H7 (cell line): Measurements from ENCODE around the gene MYCN. TPM values are rescaled to one million over a fixed set of nuclear protein-coding genes. Genes with fewer than 3 reads are reported as not detected.
"Not testable (repeated sequence)": the region's sequence is repeated elsewhere in the genome, so short reads cannot be mapped to it uniquely, and the experiment has no call there.

Experiments used
- DNase-seq: peaks from one replicate; pipeline ENCODE4 v3.0.0; 2012
- H3K27me3 ChIP-seq: 2 replicates; pipeline ENCODE4 v1.6.0; 2011; ENCODE audit warnings: mild to moderate bottlenecking, low read length; ENCODE audit not compliant: control insufficient read depth, insufficient read depth
- H3K36me3 ChIP-seq: replicated peaks from 2 replicates; pipeline ENCODE4 v1.5.1; 2011; ENCODE audit warnings: low read length; ENCODE audit not compliant: control insufficient read depth, insufficient read depth
- H3K4me3 ChIP-seq: 2 replicates; pipeline ENCODE4 v1.5.1; 2011; ENCODE audit warnings: low read depth, mild to moderate bottlenecking, control low read depth, low read length, moderate library complexity; ENCODE audit not compliant: insufficient read depth
- total RNA-seq: library from RNA; depleted of rRNA; stranded (reverse); fragments of >200 nt; shearing (Covaris generic); gene quantifications from 2 replicates; pipeline ENCODE4 v1.2.3, GENCODE V29; 2014

MYCN gene
- total RNA-seq, 1 experiment from 2014 or later = 48.4 TPM

DNA sequence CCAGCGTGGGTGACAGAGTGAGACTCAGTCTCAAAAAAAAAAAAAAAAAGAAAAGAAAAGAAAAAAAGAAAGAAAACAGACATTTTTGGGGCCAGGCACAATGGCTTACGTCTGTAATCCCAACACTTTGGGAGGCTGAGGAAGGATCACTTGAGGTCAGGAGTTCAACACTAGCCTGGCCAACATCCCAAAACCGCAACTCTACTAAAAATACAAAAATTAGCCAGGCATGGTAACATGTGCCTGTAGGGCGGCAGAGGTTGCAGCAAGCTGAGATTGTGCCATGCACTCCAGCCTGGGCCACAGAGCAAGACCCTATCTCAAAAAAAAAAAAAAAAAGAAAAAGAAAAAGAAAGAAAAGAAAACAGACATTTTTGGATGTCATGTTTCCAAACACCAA lies 24.8 kb upstream of the MYCN start:
- not testable (repeated sequence) for DNase-seq, H3K36me3 ChIP-seq, H3K4me3 ChIP-seq, H3K27me3 ChIP-seq

DNA sequence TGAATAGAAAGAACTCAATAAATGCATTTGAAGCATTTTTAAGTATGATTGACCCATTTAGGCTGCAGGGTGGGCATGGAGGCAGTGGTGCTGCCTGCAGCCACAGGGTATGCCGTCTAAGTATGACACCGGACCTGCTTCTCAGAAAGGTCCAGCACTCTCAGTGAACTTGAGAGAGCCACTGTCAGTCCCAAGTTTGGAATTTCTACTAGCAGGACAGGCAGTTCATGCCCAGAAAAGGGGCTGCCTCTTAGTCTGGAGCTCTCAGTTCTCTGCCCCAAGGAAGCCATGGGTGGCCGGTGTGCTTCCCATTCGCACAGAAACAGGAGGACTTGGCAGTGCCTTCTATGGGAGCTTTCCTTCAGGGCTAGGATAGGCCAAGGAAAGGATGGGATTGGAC lies 24.0 kb upstream of the MYCN start:
- no peaks in the 10 kb centered on the region for H3K36me3 ChIP-seq
- no peak for DNase-seq
- H3K27me3 ChIP-seq = no peaks in the 10 kb centered on the region
- no peak overlapping the region for H3K4me3 ChIP-seq

DNA sequence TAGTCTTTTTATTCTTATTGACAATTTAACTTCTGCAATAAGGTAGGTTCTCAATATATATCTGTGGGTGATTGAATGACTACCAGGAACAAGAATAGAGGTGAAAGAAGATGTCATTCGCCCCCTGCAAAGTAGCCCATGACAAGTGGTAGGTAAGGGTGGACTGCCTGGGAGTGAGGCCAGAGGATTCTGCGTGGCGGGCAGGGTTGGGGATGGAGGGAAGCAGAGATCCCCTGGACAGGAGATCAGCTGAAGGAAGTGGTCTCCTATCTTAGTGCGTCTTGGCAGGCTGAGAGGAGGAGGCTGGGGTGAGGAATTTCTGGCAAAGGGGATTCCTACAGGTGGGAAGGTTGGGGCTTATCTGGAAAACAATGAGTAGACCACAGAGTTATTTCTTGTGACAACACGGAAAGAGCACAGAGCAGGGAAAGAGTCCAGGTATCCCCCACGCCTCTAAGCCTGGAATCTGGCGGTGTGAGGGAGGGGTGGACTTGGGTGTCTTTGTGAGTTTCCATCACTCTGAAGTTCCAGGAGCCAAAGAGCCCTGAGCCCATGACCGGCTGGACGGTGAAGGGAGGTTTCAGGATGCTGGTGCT lies 21.5 kb upstream of the MYCN start:
- no peaks in the 10 kb centered on the region for H3K27me3 ChIP-seq
- no peaks in the 10 kb centered on the region for H3K36me3 ChIP-seq
- DNase-seq = no peak
- no peak overlapping the region for H3K4me3 ChIP-seq

DNA sequence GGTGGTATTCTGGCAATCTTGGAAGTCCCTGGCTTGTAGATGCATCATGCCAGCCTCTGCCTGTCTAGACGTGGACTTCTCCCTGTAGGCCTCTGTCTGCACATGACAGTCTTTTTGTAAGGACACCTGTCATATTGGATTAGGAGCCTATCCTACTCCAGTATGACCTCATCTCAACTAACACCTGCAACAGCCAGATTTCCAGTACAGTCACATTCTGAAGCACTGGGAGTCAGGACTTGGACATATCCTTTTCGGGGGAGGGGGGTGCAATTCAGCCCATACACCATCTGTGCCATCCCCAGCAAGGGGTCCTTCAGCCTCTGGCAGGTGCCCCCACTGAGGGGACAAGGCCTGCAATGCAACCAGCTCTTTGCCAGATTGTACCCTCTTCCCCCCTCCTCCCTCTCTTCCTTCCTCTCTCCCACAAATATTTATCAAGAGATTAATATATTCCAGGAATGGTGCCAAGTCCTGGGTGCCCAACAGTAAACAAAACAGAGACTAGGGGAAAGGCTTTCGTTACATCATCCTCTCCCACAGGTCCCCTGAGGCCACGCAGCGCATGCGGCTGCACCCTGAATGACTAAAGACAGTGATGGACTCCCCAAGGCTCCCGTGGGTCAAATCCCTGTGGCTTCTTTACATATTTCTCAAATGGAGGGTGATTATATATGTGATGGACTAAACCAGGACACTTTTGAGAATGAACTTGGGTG lies 20.5 kb upstream of the MYCN start:
- Histone ChIP-seq H3K27me3 (no peaks in the 10 kb centered on the region), H3K36me3 (no peaks in the 10 kb centered on the region), H3K4me3 (no peak overlapping the region)
- DNase-seq = no peak

DNA sequence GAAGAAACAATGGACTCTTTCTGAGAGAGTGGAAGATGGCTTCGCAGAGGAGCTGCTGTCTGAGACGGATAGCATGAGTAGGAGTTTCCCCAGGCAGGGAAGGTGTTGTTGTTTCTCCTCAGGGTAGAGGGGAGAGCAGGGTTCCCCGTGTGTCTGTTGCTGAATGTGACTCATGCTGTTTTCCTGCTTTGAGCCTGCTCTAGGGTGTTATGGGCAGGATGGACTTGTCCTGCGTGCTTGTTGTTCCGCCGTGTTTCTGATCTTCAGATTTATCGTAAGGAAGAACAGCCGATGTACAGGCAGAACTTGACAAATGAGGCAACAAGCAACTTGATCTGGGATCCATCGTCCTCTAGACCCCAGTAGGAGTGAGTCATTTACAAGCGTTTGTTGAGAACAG lies 19.7 kb upstream of the MYCN start:
- no peak overlapping the region for H3K4me3 ChIP-seq
- no peaks in the 10 kb centered on the region for H3K27me3 ChIP-seq
- no peaks in the 10 kb centered on the region for H3K36me3 ChIP-seq
- DNase-seq = no peak

DNA sequence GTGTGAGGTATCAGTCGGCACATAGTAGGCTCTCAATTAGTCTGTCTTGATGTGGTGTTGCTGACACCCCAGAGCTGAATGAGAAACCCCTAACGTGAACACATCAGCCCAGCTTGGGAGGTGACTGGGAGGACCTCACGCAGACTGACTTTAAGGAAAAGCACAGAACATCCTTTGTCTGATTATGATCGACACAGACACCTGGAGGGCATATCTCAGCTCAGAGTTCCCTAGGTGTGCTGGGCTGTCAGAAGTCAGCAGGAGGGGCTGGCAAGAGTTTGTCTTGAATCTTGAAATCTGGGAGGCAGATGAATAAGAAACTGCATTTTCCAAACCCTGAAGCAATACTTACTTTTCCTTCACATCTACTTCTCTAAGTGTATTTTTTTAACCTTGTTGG lies 16.8 kb upstream of the MYCN start:
- no peak for DNase-seq
- Histone ChIP-seq H3K27me3 (no peaks in the 10 kb centered on the region), H3K36me3 (no peaks in the 10 kb centered on the region), H3K4me3 (no peak overlapping the region)

DNA sequence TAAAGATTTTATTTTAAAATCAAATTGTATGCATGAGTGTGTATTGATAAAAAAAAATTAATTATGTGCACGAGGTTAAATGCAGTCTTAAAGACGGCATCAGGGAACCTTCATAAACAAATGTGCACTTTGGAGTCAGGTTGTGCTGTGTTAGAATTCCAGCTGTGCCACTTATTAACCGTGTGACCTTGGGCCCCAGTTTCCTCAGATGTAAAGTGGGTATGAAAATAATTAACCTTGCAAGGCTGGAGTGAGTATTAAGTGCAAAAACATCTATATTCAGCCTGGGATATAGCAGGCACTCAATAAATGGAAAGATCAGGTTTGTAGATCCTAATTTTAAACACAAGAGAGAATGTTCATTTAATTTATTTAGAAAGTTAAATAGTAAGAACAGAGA lies 14.5 kb upstream of the MYCN start:
- Histone ChIP-seq H3K27me3 (no peaks in the 10 kb centered on the region), H3K4me3 (no peak overlapping the region), H3K36me3 (no peaks in the 10 kb centered on the region)
- DNase-seq = no peak

DNA sequence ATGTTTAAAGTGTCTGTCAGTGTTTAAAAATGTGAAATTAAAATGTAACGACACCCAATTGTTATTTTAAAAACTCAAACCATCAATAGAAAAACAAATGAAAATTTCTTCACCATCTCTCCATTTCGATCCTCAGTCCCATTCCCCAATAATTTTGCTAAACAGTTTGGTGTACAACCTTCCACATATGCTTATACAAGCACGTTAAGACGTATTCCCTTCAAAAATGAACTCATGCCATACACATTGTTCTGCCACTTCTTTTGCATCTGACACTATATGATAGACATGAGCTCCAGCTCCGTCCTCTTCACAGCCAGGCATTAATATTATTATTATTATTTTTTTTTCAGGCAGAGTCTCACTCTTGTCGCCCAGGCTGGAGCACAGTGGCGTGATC lies 14.1 kb upstream of the MYCN start:
- Histone ChIP-seq H3K36me3 (no peaks in the 10 kb centered on the region), H3K27me3 (no peaks in the 10 kb centered on the region), H3K4me3 (no peak overlapping the region)
- DNase-seq = no peak

DNA sequence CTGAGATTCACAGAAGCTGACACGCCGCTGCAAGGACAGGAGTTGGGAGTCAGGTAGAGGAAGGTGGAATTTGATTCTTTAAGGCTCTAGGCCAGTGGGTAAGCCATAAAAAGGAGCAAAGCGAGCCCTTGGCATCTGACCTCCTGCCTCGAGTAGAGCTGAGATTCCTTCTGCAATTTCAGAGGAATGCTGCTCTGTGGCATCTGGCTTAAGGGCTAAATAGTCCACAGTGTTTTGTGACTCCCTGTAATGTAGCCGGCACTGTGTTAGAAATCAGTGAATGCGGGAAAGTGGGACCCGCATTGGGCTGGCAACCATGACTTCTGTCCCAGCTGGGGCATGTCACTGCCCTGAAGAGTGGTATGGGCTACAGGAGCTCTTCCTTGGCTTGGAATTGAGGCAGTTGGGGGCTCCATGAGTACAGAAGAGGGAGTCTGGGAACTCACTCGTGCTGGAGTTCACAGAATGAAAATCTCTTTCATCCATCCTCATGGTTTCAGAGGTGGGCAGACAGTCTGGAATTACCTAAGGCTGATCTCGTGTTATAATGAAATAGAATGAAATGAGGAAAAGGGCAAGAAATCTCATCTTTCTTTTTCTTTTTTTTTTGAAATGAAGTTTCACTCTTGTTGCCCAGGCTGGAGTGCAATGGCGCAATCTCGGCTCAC lies 12.7 kb upstream of the MYCN start:
- no peak for DNase-seq
- Histone ChIP-seq H3K4me3 (no peak overlapping the region), H3K27me3 (no peaks in the 10 kb centered on the region), H3K36me3 (no peaks in the 10 kb centered on the region)

DNA sequence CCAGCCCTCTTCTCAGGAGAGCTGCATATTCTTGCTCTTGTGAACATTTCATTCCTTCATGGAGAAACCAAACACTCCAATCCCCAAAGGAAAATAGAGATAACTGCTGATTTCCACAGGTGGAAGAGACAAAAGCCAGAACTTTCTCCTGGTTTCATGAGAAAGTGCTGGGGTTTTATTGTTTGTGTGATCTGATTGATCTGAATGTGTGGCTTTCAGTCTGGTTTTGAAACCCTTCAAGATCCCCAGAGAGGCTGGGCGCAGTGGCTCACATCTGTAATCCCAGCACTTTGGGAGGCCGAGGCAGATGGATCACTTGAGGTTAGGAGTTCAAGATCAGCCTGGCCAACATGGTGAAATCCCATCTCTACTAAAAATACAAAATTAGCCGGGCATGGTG lies 11.3 kb upstream of the MYCN start:
- not testable (repeated sequence) for H3K4me3 ChIP-seq, DNase-seq, H3K27me3 ChIP-seq, H3K36me3 ChIP-seq

DNA sequence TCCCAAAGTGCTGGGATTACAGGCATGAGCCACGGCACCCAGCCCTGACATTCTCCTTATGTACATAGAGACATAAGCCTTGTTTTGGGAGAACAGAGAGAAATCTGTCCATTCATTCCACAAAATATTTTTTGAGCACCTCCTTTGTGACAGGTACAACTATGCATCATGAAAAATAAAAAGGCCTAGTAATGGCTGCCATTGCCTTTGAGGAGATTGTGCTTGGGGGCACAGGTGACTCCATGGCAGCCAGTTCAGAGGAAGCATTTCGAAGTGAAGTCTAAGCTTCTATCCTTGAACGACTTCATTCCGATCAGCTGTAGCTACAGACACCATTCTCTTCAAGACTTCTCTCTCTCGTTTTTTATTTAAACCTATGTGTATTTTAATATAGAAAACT lies 10.5 kb upstream of the MYCN start:
- DNase-seq = no peak
- Histone ChIP-seq H3K4me3 (no peak overlapping the region), H3K36me3 (no peaks in the 10 kb centered on the region), H3K27me3 (no peaks in the 10 kb centered on the region)

DNA sequence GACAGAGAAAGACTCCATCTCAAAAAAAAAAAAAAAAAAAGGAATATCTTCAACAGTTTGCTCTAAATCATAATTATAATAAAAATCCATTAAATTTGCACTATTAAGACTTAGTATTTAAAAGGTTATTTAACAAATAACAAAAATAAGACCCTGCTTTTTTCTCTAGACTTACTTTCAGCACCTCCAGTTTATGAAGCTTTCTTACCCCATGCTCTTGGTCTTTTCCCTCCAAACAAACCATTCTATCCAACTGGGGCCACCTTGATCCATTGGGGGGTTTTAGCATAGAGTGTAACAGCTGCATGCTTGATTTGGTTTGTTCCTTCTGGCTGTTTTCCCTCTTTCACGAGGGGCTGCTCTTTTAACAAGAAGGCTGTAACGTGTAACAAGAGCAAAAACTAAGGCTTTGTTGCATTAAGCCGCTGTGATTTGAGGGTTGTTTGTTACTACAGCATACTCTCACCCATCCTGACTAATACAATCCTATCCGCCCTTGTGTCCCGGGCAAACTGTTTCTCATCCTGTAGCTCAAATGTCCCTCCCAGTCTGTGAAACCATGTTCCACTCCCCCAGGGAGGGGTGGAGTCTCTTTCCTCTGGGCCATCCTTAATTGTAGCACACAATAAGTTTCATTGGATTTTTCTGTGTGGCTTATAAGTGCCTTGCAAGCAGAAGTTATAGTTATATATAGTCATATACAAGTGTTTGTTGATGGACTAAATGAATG lies 9.6 kb upstream of the MYCN start:
- DNase-seq = no peak

DNA sequence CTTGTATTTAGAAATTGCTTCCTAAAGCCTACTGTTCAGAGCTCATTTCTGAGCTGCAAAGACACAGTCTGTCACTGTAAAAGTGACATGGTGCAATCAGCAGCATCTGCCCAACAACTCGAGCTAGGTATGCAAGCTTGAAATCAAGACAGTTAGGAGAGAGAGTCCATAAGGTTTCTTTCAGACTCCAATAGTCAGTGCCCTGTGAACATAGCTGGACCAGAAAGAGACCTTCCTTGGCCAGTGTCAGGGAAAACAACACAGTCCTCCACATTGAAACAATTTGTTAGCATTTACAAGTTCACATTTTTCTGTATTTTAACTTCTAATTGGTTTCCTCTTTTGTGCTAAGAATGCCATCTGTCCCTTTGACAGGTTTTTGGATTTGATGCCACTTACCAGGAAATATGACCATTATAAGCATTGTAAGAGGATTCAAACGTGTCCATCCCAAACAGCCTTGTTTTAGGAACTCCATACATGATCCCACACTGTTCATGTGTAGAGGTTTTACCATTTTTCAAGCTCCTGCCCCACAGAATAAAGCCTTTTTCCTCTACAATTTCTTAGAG lies 8.9 kb upstream of the MYCN start:
- no peaks in the 10 kb centered on the region for H3K36me3 ChIP-seq
- no peaks in the 10 kb centered on the region for H3K27me3 ChIP-seq
- no peak overlapping the region for H3K4me3 ChIP-seq
- no peak for DNase-seq

More for the DNA sequence above, 9.6 kb upstream of the MYCN start:
- Histone ChIP-seq H3K27me3 (no peaks in the 10 kb centered on the region), H3K4me3 (no peak overlapping the region), H3K36me3 (no peaks in the 10 kb centered on the region)

DNA sequence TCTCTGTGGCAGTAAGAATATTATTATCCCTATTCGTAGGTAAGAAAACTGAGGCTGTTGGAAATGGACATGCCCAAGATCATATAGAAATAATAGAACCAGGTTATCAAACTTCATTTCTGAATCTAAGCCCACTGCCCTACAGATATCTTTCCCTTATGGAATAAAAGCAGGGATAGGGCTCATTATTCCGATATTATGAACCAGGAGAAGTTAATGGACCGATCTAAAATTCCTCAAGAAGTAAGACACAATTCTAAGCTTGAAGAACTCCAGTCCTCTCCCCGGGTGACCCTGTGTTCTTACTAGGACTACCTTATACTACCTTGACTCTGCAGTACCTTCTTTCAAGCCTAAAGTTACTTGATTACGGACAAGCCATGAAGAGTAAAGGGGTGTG lies 8.4 kb upstream of the MYCN start:
- Histone ChIP-seq H3K36me3 (no peaks in the 10 kb centered on the region), H3K27me3 (no peaks in the 10 kb centered on the region), H3K4me3 (no peak overlapping the region)
- DNase-seq = no peak
